ENCODE data around the gene C2orf76. TPM values are rescaled to one million over a fixed set of nuclear protein-coding genes. Genes with fewer than 3 reads are reported as not detected.

C2orf76 gene
- total RNA-seq, 2 donors from 2014 or later, result 15.8 to 16.2 TPM

GRCh38 chr2:119387381-119388129 lies 20.9 kb upstream of the C2orf76 start:
- WGBS, result 50% methylated on average over 9 of the region's 9 CpGs
- Histone ChIP-seq H3K9me3 (no peaks in the 10 kb centered on the region), H3K4me1 (replicated peaks) (peaks cover 11% of the 10 kb centered on the region), H3K27me3 (replicated peaks; ENCODE audit: insufficient read depth) (no peaks in the 10 kb centered on the region), H3K4me3 (no peak overlapping the region), H3K27ac (peak overlapping the region; percentile 21 to 52), H3K36me3 (no peaks in the 10 kb centered on the region)
- peak; percentile 75 for DNase-seq (ENCODE audit: low spot score)
- TF ChIP-seq POLR2A (IDR thresholded peaks at IDR 0.05) (no peak), CTCF (IDR thresholded peaks at IDR 0.05) (no peak), POLR2AphosphoS5 (IDR thresholded peaks at IDR 0.05) (peak; percentile 68)
- intact Hi-C loops (cut with DNase I), result no loop called here

GRCh38 chr2:119385466-119385865 lies 18.8 kb upstream of the C2orf76 start:
- intact Hi-C loops (cut with DNase I), result no loop called here
- Histone ChIP-seq H3K27me3 (replicated peaks; ENCODE audit: insufficient read depth) (no peaks in the 10 kb centered on the region), H3K4me3 (no peak overlapping the region), H3K36me3 (no peaks in the 10 kb centered on the region), H3K9me3 (no peaks in the 10 kb centered on the region), H3K27ac (no peak overlapping the region), H3K4me1 (replicated peaks) (peaks cover 11% of the 10 kb centered on the region)
- TF ChIP-seq POLR2AphosphoS5 (IDR thresholded peaks at IDR 0.05) (no peak), POLR2A (IDR thresholded peaks at IDR 0.05) (no peak), CTCF (IDR thresholded peaks at IDR 0.05) (no peak)
- no peak for DNase-seq (ENCODE audit: low spot score)
- 84% methylated on average over 3 of the region's 3 CpGs for WGBS

- no peak for DNase-seq (ENCODE audit: low spot score)
- no peaks in the 10 kb centered on the region for H3K27me3 ChIP-seq (replicated peaks; ENCODE audit: insufficient read depth)
- 68% methylated on average over 4 of the region's 4 CpGs for WGBS
These were observed 18.3 kb upstream of the C2orf76 start for GRCh38 chr2:119384971-119385370.

GRCh38 chr2:119383410-119384140 lies 16.9 kb upstream of the C2orf76 start:
- no peaks in the 10 kb centered on the region for H3K27me3 ChIP-seq (replicated peaks; ENCODE audit: insufficient read depth)
- H3K4me3 ChIP-seq, result no peak overlapping the region
- no peaks in the 10 kb centered on the region for H3K36me3 ChIP-seq
- peak overlapping the region; percentile 62 to 70 for H3K27ac ChIP-seq
- H3K9me3 ChIP-seq, result no peaks in the 10 kb centered on the region
- peak; percentile 92 for DNase-seq (ENCODE audit: low spot score)
- intact Hi-C loops (cut with DNase I), result no loop called here
- no peak for TF ChIP-seq POLR2A (IDR thresholded peaks at IDR 0.05)
- peak; percentile 94 for TF ChIP-seq POLR2AphosphoS5 (IDR thresholded peaks at IDR 0.05)
- 36% methylated on average over 6 of the region's 6 CpGs for WGBS
- peaks cover 7% of the 10 kb centered on the region for H3K4me1 ChIP-seq (replicated peaks)

More at GRCh38 chr2:119384971-119385370, 18.3 kb upstream of the C2orf76 start:
- Histone ChIP-seq H3K27ac (no peak overlapping the region), H3K4me3 (no peak overlapping the region), H3K9me3 (no peaks in the 10 kb centered on the region), H3K36me3 (no peaks in the 10 kb centered on the region), H3K4me1 (replicated peaks) (peaks cover 11% of the 10 kb centered on the region)
- intact Hi-C loops (cut with DNase I), result no loop called here
- TF ChIP-seq POLR2A (IDR thresholded peaks at IDR 0.05), result no peak

GRCh38 chr2:119378566-119378965 lies 11.9 kb upstream of the C2orf76 start:
- no peaks in the 10 kb centered on the region for H3K9me3 ChIP-seq
- H3K4me3 ChIP-seq, result no peak overlapping the region
- no peaks in the 10 kb centered on the region for H3K4me1 ChIP-seq (replicated peaks)
- TF ChIP-seq POLR2A (IDR thresholded peaks at IDR 0.05), result no peak
- no peak for TF ChIP-seq CTCF (IDR thresholded peaks at IDR 0.05)
- TF ChIP-seq POLR2AphosphoS5 (IDR thresholded peaks at IDR 0.05), result no peak
- H3K27ac ChIP-seq, result no peak overlapping the region
- H3K27me3 ChIP-seq (replicated peaks; ENCODE audit: insufficient read depth), result no peaks in the 10 kb centered on the region
- WGBS, result 79% methylated on average over 6 of the region's 6 CpGs
- DNase-seq (ENCODE audit: low spot score), result no peak
- no peaks in the 10 kb centered on the region for H3K36me3 ChIP-seq
- intact Hi-C loops (cut with DNase I), result no loop called here

Data from prostate gland (tissue), 2 donors.